Stimulated activated CD4-positive, alpha-beta T cell treated with anti-CD3 and anti-CD28 coated beads, TNF-alpha, amount 100 ng/mL, for 24 hours (primary cell): Measurements from ENCODE around the gene IQCK.
"Not testable (repeated sequence)": the region's sequence is repeated elsewhere in the genome, so short reads cannot be mapped to it uniquely, and the experiment has no call there.

Source experiments
- DNase-seq, 3 experiments: peaks; one replicate each; pipeline ENCODE4 v3.0.0-alpha.2; 2020; ENCODE audit warnings: low read depth in 3 of 3

IQCK gene

GRCh38 chr16:19699472-19699871, 18.6 kb upstream of the IQCK start:
- DNase-seq: no peak

- no peak for DNase-seq
Observed at GRCh38 chr16:19700319-19700781, 17.7 kb upstream of the IQCK start.

- DNase-seq: no peak
Observed at GRCh38 chr16:19701091-19701490, 17.0 kb upstream of the IQCK start.

GRCh38 chr16:19703172-19703889, 14.7 kb upstream of the IQCK start:
- DNase-seq: no peak

GRCh38 chr16:19704321-19705145, 13.5 kb upstream of the IQCK start:
- DNase-seq: no peak

- no peak for DNase-seq
Observed at GRCh38 chr16:19705146-19705501, 12.9 kb upstream of the IQCK start.

- DNase-seq: no peak
Observed at GRCh38 chr16:19705843-19706242, 12.2 kb upstream of the IQCK start.

- DNase-seq: no peak
Observed at GRCh38 chr16:19706846-19707245, 11.2 kb upstream of the IQCK start.

- DNase-seq: no peak
Observed at GRCh38 chr16:19707569-19708295, 10.3 kb upstream of the IQCK start.

GRCh38 chr16:19708296-19709205, 9.5 kb upstream of the IQCK start:
- no peak for DNase-seq

GRCh38 chr16:19709381-19710136, 8.5 kb upstream of the IQCK start:
- DNase-seq: no peak

- DNase-seq: no peak
Observed at GRCh38 chr16:19710191-19710908, 7.7 kb upstream of the IQCK start.

GRCh38 chr16:19710991-19711545, 7.0 kb upstream of the IQCK start:
- DNase-seq: no peak

- no peak for DNase-seq
Observed at GRCh38 chr16:19711643-19712042, 6.4 kb upstream of the IQCK start.

- DNase-seq: no peak
Observed at GRCh38 chr16:19712418-19713058, 5.5 kb upstream of the IQCK start.

- no peak for DNase-seq
Observed at GRCh38 chr16:19713697-19714096, 4.4 kb upstream of the IQCK start.

- DNase-seq: no peak
Observed at GRCh38 chr16:19715566-19715965, 2.5 kb upstream of the IQCK start.

- DNase-seq: no peak
Observed at GRCh38 chr16:19716183-19716582, 1.9 kb upstream of the IQCK start.

- DNase-seq: not testable (repeated sequence)
Observed at GRCh38 chr16:19716728-19717127, 1.3 kb upstream of the IQCK start.
